Liver (tissue), 9 donors: ENCODE results near the gene TGFBR3L. TPM values are rescaled to one million over a fixed set of nuclear protein-coding genes. Genes with fewer than 3 reads are reported as not detected.
A peak's percentile ranks its signal among the peaks of the same experiment; 100 is the strongest.

Experiments used
- DNase-seq: peaks from one replicate; pipeline ENCODE4 v3.0.0-alpha.2; 2017; ENCODE audit warnings: low spot score
- H3K27ac ChIP-seq, 2 donors: one replicate each; pipeline ENCODE4 v1.7.0; 2013; ENCODE audit warnings: inconsistent platforms in 2 of 2, low read length in 2 of 2, control low read depth in 1 of 2, low read depth in 1 of 2, mild to moderate bottlenecking in 1 of 2
- H3K27me3 ChIP-seq, 4 donors: one replicate each; pipeline versions ENCODE4 v1.6.1 to v1.7.0; 2013; ENCODE audit warnings: low read length in 3 of 4, inconsistent platforms in 1 of 4, mild to moderate bottlenecking in 1 of 4, moderate library complexity in 1 of 4; ENCODE audit not compliant: control insufficient read depth in 4 of 4, insufficient read depth in 4 of 4
- H3K36me3 ChIP-seq, 4 donors: one replicate each; pipeline versions ENCODE4 v1.6.1 to v1.7.0; 2013; ENCODE audit warnings: low read length in 3 of 4, mild to moderate bottlenecking in 3 of 4, low read depth in 1 of 4, moderate library complexity in 1 of 4; ENCODE audit not compliant: control insufficient read depth in 4 of 4, insufficient read depth in 3 of 4
- H3K4me1 ChIP-seq, 4 donors: one replicate each; pipeline versions ENCODE4 v1.6.1 to v1.7.0; 2013; ENCODE audit warnings: low read length in 3 of 4, mild to moderate bottlenecking in 3 of 4, moderate library complexity in 1 of 4; ENCODE audit not compliant: control insufficient read depth in 4 of 4, insufficient read depth in 4 of 4
- H3K4me3 ChIP-seq, 3 donors: one replicate each; pipeline versions ENCODE4 v1.6.1 to v1.7.0; 2013; ENCODE audit warnings: low read length in 3 of 3, control low read depth in 1 of 3, low read depth in 1 of 3, mild to moderate bottlenecking in 1 of 3
- H3K9ac ChIP-seq, 2 donors: one replicate each; pipeline ENCODE4 v1.7.0; 2013; ENCODE audit warnings: low read length in 2 of 2, mild to moderate bottlenecking in 2 of 2, moderate library complexity in 2 of 2, control low read depth in 1 of 2, low read depth in 1 of 2
- H3K9me3 ChIP-seq, 4 donors: one replicate each; pipeline versions ENCODE4 v1.6.1 to v1.7.0; 2013; ENCODE audit warnings: low read length in 3 of 4; ENCODE audit not compliant: control insufficient read depth in 4 of 4
- ATF3 ChIP-seq: IDR thresholded peaks from 2 replicates; pipeline ENCODE4 v1.6.1; 2016; ENCODE audit warnings: antibody characterized with exemption
- CTCF ChIP-seq: fragments of 150-350 bp; IDR thresholded peaks from 2 replicates; pipeline ENCODE4 v1.5.1; 2017; ENCODE audit warnings: improper control_type of control experiment, low read depth, low read length; ENCODE audit not compliant: missing input control
- EGR1 ChIP-seq, 2 donors: IDR thresholded peaks; 2 replicates each; pipeline ENCODE4 v1.6.1; 2016 to 2018; ENCODE audit warnings: antibody characterized with exemption in 2 of 2, low read depth in 2 of 2
- FOXA1 ChIP-seq: IDR thresholded peaks from 2 replicates; pipeline ENCODE4 v1.6.1; 2016; ENCODE audit warnings: antibody characterized with exemption
- FOXA2 ChIP-seq: IDR thresholded peaks from 2 replicates; pipeline ENCODE4 v1.6.1; 2016; ENCODE audit warnings: antibody characterized with exemption
- GABPA ChIP-seq, 2 donors: IDR thresholded peaks in 1 of 2; conservative IDR thresholded peaks in 1 of 2; 2 replicates each; pipeline ENCODE4 v1.6.1; 2016; ENCODE audit warnings: antibody characterized with exemption in 2 of 2, mild to moderate bottlenecking in 1 of 2, moderate library complexity in 1 of 2
- HNF4A ChIP-seq, 2 donors: conservative IDR thresholded peaks; 2 replicates each; pipeline ENCODE4 v1.6.1; 2016; ENCODE audit warnings: antibody characterized with exemption in 2 of 2, mild to moderate bottlenecking in 2 of 2
- HNF4G ChIP-seq: IDR thresholded peaks from 2 replicates; pipeline ENCODE4 v1.6.1; 2016; ENCODE audit warnings: antibody characterized with exemption
- JUND ChIP-seq, 2 donors: IDR thresholded peaks; 2 replicates each; pipeline ENCODE4 v1.6.1; 2016; ENCODE audit warnings: antibody characterized with exemption in 2 of 2
- MAX ChIP-seq: IDR thresholded peaks from 2 replicates; pipeline ENCODE4 v1.6.1; 2016; ENCODE audit warnings: antibody characterized with exemption
- NR2F2 ChIP-seq: IDR thresholded peaks from 2 replicates; pipeline ENCODE4 v1.6.1; 2016; ENCODE audit warnings: antibody characterized with exemption
- RAD21 ChIP-seq, 2 donors: IDR thresholded peaks; 2 replicates each; pipeline ENCODE4 v1.6.1; 2016; ENCODE audit warnings: antibody characterized with exemption in 2 of 2, mild to moderate bottlenecking in 2 of 2
- REST ChIP-seq: IDR thresholded peaks from 2 replicates; pipeline ENCODE4 v1.6.1; 2016; ENCODE audit warnings: antibody characterized with exemption, mild to moderate bottlenecking
- RXRA ChIP-seq, 2 donors: IDR thresholded peaks; 2 replicates each; pipeline ENCODE4 v1.6.1; 2017 to 2018; ENCODE audit warnings: antibody characterized with exemption in 2 of 2, mild to moderate bottlenecking in 1 of 2
- SP1 ChIP-seq: IDR thresholded peaks from 2 replicates; pipeline ENCODE4 v1.6.1; 2018; ENCODE audit warnings: antibody characterized with exemption, mild to moderate bottlenecking
- TAF1 ChIP-seq: conservative IDR thresholded peaks from 2 replicates; pipeline ENCODE4 v1.6.1; 2016; ENCODE audit warnings: antibody characterized with exemption, mild to moderate bottlenecking
- YY1 ChIP-seq: IDR thresholded peaks from 2 replicates; pipeline ENCODE4 v1.6.1; 2016; ENCODE audit warnings: antibody characterized with exemption, mild to moderate bottlenecking
- ZBTB33 ChIP-seq: IDR thresholded peaks from 2 replicates; pipeline ENCODE4 v1.6.1; 2016; ENCODE audit warnings: antibody characterized with exemption
- WGBS: extraction: QIAGEN DNeasy Blood & Tissue Kit; methylation state at CpG from one replicate; pipeline ENCODE4 v1.1.7; 2013; 5-methylcytosine and 5-hydroxymethylcytosine counted together
- polyA plus RNA-seq, 2 donors: library from polyadenylated mRNA; stranded (reverse) in 1 of 2; unstranded in 1 of 2; fragments of 200-250 nt in 1 of 2; fragments of >200 nt in 1 of 2; fragmentation: Nextera tagmentation in 1 of 2; extraction: Ambion mirVana in 1 of 2; gene quantifications; one replicate each; pipeline versions ENCODE4 v1.2.1 to v1.2.3, GENCODE V29; 2013 to 2015
- total RNA-seq, 2 donors: library from RNA; depleted of rRNA; stranded (reverse); fragments of >200 nt; gene quantifications; one replicate each; pipeline ENCODE4 v1.2.3, GENCODE V29; 2014
- donor health status: healthy.
- donor health status: healthy.
- donor health status: healthy.
- donor health status: healthy.
- donor health status: healthy.

TGFBR3L gene
- total and polyA plus RNA-seq, 4 donors, result 0.32 to 2.5 (median 0.36) TPM; not detected in 1

GRCh38 chr19:7920519-7921301 is 6.1 kb downstream of the TGFBR3L start:
- Histone ChIP-seq H3K4me1 (peaks cover 30 to 59% (median 37%) of the 10 kb centered on the region in 4 donors), H3K27me3 (no peaks in the 10 kb centered on the region), H3K9ac (peak overlapping the region in 1 of 2 donors; percentile 1), H3K4me3 (peak overlapping the region; percentile 89 to 98 (median 97)), H3K9me3 (no peaks in the 10 kb centered on the region), H3K36me3 (peaks cover 0 to 12% (median 5%) of the 10 kb centered on the region in 4 donors), H3K27ac (peak overlapping the region; percentile 79 to 91)
- WGBS, result 2% methylated on average over 62 of the region's 62 CpGs
- TF ChIP-seq SP1, result peak; percentile 57
- TF ChIP-seq HNF4A (conservative IDR thresholded peaks at IDR 0.05), result no peak
- TF ChIP-seq FOXA1, result no peak
- TF ChIP-seq ATF3, result no peak
- TF ChIP-seq FOXA2, result no peak
- TF ChIP-seq RXRA (IDR thresholded peaks at IDR 0.05), result peak; percentile 22 to 47
- TF ChIP-seq CTCF, result no peak
- peak; percentile 99 for TF ChIP-seq EGR1 (IDR thresholded peaks at IDR 0.05; ENCODE audit: low read depth in 2 of 2)
- TF ChIP-seq JUND (IDR thresholded peaks at IDR 0.05), result no peak
- peak; percentile 26 for TF ChIP-seq NR2F2
- TF ChIP-seq ZBTB33, result no peak
- no peak for TF ChIP-seq YY1
- TF ChIP-seq RAD21 (IDR thresholded peaks at IDR 0.05), result no peak
- TF ChIP-seq GABPA (IDR thresholded peaks at IDR 0.05 in 1 of 2, conservative IDR thresholded peaks at IDR 0.05 in 1 of 2), result peak in 1 of 2 donors; percentile 28
- no peak for TF ChIP-seq TAF1
- TF ChIP-seq HNF4G, result no peak
- TF ChIP-seq MAX, result no peak
- no peak for TF ChIP-seq REST
- DNase-seq, result peak; percentile 100
